Fibroblast of upper back skin (primary cell): ENCODE results near the gene DUSP14.
"Not testable (repeated sequence)": the region's sequence is repeated elsewhere in the genome, so short reads cannot be mapped to it uniquely, and the experiment has no call there.

ENCODE experiments used
- DNase-seq: peaks from one replicate; pipeline ENCODE4 v3.0.0-alpha.2; 2013

The DUSP14 gene

GRCh38 chr17:37489197-37490001 is at the start of gene DUSP14:
Gene DUSP14 (plus strand): TSS chr17:37489891. CDS start chr17:37512273, 22,382 bp downstream.
- DNase-seq: peak; percentile 82

- no peak for DNase-seq
Observed at GRCh38 chr17:37440424-37440823, 49.3 kb upstream of the DUSP14 start.

- DNase-seq: not testable (repeated sequence)
Observed at GRCh38 chr17:37441369-37442014, 48.2 kb upstream of the DUSP14 start.

GRCh38 chr17:37446027-37446426 is 43.7 kb upstream of the DUSP14 start:
- no peak for DNase-seq

- DNase-seq: peak; percentile 31
Observed at GRCh38 chr17:37447641-37448040, 42.0 kb upstream of the DUSP14 start.

- DNase-seq: no peak
Observed at GRCh38 chr17:37450112-37450511, 39.6 kb upstream of the DUSP14 start.

GRCh38 chr17:37457801-37458200 is 31.9 kb upstream of the DUSP14 start:
- not testable (repeated sequence) for DNase-seq

- peak; percentile 81 for DNase-seq
Observed at GRCh38 chr17:37458805-37459204, 30.9 kb upstream of the DUSP14 start.

- peak; percentile 10 for DNase-seq
Observed at GRCh38 chr17:37461668-37462067, 28.0 kb upstream of the DUSP14 start.

GRCh38 chr17:37462492-37462891 is 27.2 kb upstream of the DUSP14 start:
- no peak for DNase-seq

- no peak for DNase-seq
Observed at GRCh38 chr17:37463039-37463438, 26.7 kb upstream of the DUSP14 start.

GRCh38 chr17:37465069-37465616 is 24.5 kb upstream of the DUSP14 start:
- DNase-seq: peak; percentile 70

- no peak for DNase-seq
Observed at GRCh38 chr17:37466471-37466870, 23.2 kb upstream of the DUSP14 start.

GRCh38 chr17:37470181-37470580 is 19.5 kb upstream of the DUSP14 start:
- no peak for DNase-seq

GRCh38 chr17:37475731-37476420 is 13.8 kb upstream of the DUSP14 start:
- no peak for DNase-seq

- peak; percentile 67 for DNase-seq
Observed at GRCh38 chr17:37476431-37477120, 13.1 kb upstream of the DUSP14 start.

GRCh38 chr17:37478187-37478586 is 11.5 kb upstream of the DUSP14 start:
- DNase-seq: peak; percentile 62

GRCh38 chr17:37479025-37479424 is 10.7 kb upstream of the DUSP14 start:
- no peak for DNase-seq

- DNase-seq: no peak
Observed at GRCh38 chr17:37480427-37480826, 9.3 kb upstream of the DUSP14 start.

- no peak for DNase-seq
Observed at GRCh38 chr17:37481001-37481665, 8.6 kb upstream of the DUSP14 start.

- peak; percentile 92 for DNase-seq
Observed at GRCh38 chr17:37483311-37484039, 6.2 kb upstream of the DUSP14 start.
